HEK293 (cell line): ENCODE measurements around the gene PAPLN.

Experiments
- CTCF ChIP-seq: fragments of 450-650 bp; formaldehyde crosslinking; IDR thresholded peaks from 2 replicates; pipeline ENCODE4 v1.5.1; 2016; ENCODE audit warnings: missing biosample characterization, missing genetic modification characterization
- PRDM1 ChIP-seq: fragments of 450-650 bp; formaldehyde crosslinking; IDR thresholded peaks from 2 replicates; pipeline ENCODE4; 2016; ENCODE audit warnings: missing biosample characterization, missing genetic modification characterization
- YY1 ChIP-seq: fragments of 450-650 bp; formaldehyde crosslinking; IDR thresholded peaks from 2 replicates; pipeline ENCODE4 v1.5.1; 2018; ENCODE audit warnings: missing biosample characterization, missing genetic modification characterization
- ZNF37A ChIP-seq: fragments of 450-650 bp; IDR thresholded peaks from 2 replicates; pipeline ENCODE4 v1.5.1; 2018; ENCODE audit warnings: missing biosample characterization, missing genetic modification characterization
- TF ChIP-seq, protein P1 (sequence below): fragments of 450-650 bp; formaldehyde crosslinking; IDR thresholded peaks from 2 replicates; pipeline ENCODE4 v1.5.1; 2017; ENCODE audit warnings: missing biosample characterization, missing genetic modification characterization

DNA sequence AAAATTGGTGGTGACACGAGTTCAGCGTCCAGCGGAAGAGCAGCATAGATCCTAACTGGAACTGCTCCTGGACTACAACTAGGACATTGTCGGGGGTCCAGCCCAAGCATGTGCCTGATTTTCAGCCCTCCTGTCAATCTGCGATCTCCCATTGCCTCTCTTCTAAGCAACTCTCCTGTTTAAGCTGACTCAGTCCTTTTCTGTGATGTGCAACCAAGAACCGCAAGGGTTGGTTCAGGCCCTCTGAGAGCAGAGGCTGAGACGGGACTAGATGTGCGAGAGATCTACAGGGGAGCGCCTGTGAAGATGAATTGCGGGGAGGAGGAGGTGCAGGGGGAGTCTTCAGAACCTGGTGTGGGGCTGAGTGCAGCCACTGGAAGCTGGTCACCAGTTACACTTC lies 3.7 kb upstream of the PAPLN start:
- TF ChIP-seq CTCF = no peak
- TF ChIP-seq YY1 (tag by site-specific recombination) = no peak
- no peak for TF ChIP-seq PRDM1 (tag by site-specific recombination)
- TF ChIP-seq, protein P1, sequence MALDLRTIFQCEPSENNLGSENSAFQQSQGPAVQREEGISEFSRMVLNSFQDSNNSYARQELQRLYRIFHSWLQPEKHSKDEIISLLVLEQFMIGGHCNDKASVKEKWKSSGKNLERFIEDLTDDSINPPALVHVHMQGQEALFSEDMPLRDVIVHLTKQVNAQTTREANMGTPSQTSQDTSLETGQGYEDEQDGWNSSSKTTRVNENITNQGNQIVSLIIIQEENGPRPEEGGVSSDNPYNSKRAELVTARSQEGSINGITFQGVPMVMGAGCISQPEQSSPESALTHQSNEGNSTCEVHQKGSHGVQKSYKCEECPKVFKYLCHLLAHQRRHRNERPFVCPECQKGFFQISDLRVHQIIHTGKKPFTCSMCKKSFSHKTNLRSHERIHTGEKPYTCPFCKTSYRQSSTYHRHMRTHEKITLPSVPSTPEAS (tag by site-specific recombination) = no peak
- no peak for TF ChIP-seq ZNF37A
